CD4-positive, alpha-beta T cell treated with Interleukin-21 for 1 hour (primary cell): ENCODE data around the gene RNF17.
"Not testable (repeated sequence)": the region's sequence is repeated elsewhere in the genome, so short reads cannot be mapped to it uniquely, and the experiment has no call there.

Experiments
- DNase-seq: peaks from one replicate; pipeline ENCODE4 v3.0.0-alpha.2; 2020

Gene RNF17

GRCh38 chr13:24745861-24746617, 17.9 kb upstream of the RNF17 start:
- no peak for DNase-seq

- DNase-seq: no peak
Measured at GRCh38 chr13:24746618-24747247, 17.2 kb upstream of the RNF17 start.

- no peak for DNase-seq
Measured at GRCh38 chr13:24747248-24748060, 16.5 kb upstream of the RNF17 start.

- no peak for DNase-seq
Measured at GRCh38 chr13:24748061-24748400, 15.9 kb upstream of the RNF17 start.

- no peak for DNase-seq
Measured at GRCh38 chr13:24759197-24759596, 4.8 kb upstream of the RNF17 start.

GRCh38 chr13:24764276-24764630, 284 bp downstream of the RNF17 start:
- no peak for DNase-seq

GRCh38 chr13:24777171-24777570, 13.2 kb downstream of the RNF17 start:
- DNase-seq: no peak

- DNase-seq: no peak
Measured at GRCh38 chr13:24784319-24784718, 20.4 kb downstream of the RNF17 start.

GRCh38 chr13:24788538-24788937, 24.6 kb downstream of the RNF17 start:
- DNase-seq: no peak

- no peak for DNase-seq
Measured at GRCh38 chr13:24802074-24802473, 38.1 kb downstream of the RNF17 start.

- no peak for DNase-seq
Measured at GRCh38 chr13:24821207-24821606, 57.2 kb downstream of the RNF17 start.

- no peak for DNase-seq
Measured at GRCh38 chr13:24822640-24823039, 58.7 kb downstream of the RNF17 start.

- not testable (repeated sequence) for DNase-seq
Measured at GRCh38 chr13:24823122-24823710, 59.2 kb downstream of the RNF17 start.

- DNase-seq: no peak
Measured at GRCh38 chr13:24827799-24828198, 63.8 kb downstream of the RNF17 start.

GRCh38 chr13:24834902-24835510, 71.0 kb downstream of the RNF17 start:
- no peak for DNase-seq

GRCh38 chr13:24837528-24837927, 73.6 kb downstream of the RNF17 start:
- DNase-seq: not testable (repeated sequence)

GRCh38 chr13:24842549-24843274, 78.7 kb downstream of the RNF17 start:
- no peak for DNase-seq

GRCh38 chr13:24851546-24851945, 87.6 kb downstream of the RNF17 start:
- DNase-seq: no peak

- DNase-seq: no peak
Measured at GRCh38 chr13:24854311-24854710, 90.3 kb downstream of the RNF17 start.

- no peak for DNase-seq
Measured at GRCh38 chr13:24858953-24859352, 95.0 kb downstream of the RNF17 start.

- no peak for DNase-seq
Measured at GRCh38 chr13:24860770-24861169, 96.8 kb downstream of the RNF17 start.

GRCh38 chr13:24861617-24862362, 97.8 kb downstream of the RNF17 start:
- DNase-seq: no peak
